Fibroblast of pulmonary artery (primary cell): Measurements from ENCODE around the gene SFRP5.

Source experiments
- DNase-seq: peaks from one replicate; pipeline ENCODE4 v3.0.0-alpha.2; 2010; ENCODE audit warnings: low read depth
- H3K4me3 ChIP-seq: replicated peaks from 2 replicates; pipeline ENCODE4 v1.5.1; 2011; ENCODE audit warnings: low read depth, mild to moderate bottlenecking, control low read depth, low read length, moderate library complexity
- TF ChIP-seq, protein P1 (sequence below): IDR thresholded peaks from 2 replicates; pipeline ENCODE4 v1.5.1; 2011; ENCODE audit warnings: mild to moderate bottlenecking, control low read depth, low read length, inconsistent platforms; ENCODE audit errors: missing control alignments

The SFRP5 gene

DNA sequence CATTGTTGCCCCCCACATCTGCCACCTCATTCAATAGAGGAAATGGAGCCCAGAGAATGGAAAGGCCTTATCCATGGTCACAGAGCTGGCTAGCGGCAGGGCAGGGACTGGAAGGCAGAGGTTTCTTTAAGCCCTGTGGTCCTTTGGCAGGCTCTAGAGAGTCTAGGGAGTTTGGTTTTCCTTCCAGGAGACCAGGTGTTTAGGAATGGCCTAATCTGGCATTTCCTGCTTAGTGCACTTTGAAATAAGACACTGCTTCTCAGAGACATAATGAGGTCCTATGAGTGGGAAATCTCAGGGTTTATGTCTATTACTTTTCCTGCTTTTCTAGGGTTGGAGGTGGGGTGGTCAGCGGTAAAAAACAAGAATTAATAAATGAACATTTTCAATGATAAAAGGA lies 52.2 kb downstream of the SFRP5 start:
- H3K4me3 ChIP-seq, result no peak overlapping the region
- TF ChIP-seq, protein P1, sequence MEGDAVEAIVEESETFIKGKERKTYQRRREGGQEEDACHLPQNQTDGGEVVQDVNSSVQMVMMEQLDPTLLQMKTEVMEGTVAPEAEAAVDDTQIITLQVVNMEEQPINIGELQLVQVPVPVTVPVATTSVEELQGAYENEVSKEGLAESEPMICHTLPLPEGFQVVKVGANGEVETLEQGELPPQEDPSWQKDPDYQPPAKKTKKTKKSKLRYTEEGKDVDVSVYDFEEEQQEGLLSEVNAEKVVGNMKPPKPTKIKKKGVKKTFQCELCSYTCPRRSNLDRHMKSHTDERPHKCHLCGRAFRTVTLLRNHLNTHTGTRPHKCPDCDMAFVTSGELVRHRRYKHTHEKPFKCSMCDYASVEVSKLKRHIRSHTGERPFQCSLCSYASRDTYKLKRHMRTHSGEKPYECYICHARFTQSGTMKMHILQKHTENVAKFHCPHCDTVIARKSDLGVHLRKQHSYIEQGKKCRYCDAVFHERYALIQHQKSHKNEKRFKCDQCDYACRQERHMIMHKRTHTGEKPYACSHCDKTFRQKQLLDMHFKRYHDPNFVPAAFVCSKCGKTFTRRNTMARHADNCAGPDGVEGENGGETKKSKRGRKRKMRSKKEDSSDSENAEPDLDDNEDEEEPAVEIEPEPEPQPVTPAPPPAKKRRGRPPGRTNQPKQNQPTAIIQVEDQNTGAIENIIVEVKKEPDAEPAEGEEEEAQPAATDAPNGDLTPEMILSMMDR, result no peak
- no peak for DNase-seq

DNA sequence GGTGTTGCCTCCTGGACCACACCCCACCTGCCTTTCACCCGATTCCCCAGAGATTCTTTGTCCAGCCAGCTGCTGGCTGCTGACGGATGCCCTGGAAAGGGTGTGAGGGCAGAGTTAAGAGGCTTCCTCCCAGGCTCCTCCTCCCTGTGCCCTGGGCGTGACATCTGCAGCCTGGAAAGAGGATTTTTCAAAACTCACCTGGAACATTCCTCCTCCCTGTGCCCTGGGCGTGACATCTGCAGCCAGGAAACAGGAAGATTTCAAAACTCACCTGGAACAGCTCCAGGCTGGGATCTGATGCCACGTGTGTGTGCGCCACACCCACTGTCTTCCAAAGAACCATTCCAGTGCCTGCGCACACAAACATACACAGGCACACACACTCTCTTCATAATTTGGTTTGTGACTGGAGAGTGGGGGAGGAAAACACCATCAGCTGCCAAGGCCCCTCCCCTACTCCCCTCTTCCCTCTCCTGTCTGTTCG lies 53.1 kb downstream of the SFRP5 start:
- no peak overlapping the region for H3K4me3 ChIP-seq
- peak; percentile 49 for DNase-seq
- TF ChIP-seq, protein P1, result no peak

DNA sequence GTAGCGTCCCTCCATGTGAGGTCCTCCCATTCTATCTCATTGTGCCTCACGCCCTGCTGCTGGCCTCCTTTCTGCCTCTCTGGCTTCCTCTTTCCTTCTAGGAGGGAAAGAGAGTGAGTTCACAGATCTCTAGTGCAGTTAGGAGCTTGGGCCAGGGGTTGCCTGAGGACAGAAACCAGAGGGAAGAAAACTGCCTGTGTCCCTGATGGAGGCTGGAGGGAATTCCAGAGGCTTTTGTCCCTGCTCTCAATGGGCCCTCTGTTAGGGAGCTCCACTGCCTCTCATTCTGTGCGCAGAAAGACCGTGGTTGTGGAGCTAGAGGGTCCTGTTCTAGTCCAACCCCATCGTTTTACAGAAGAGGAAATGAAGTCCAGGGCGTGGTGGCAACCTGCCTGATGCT lies 53.6 kb downstream of the SFRP5 start:
- TF ChIP-seq, protein P1, result no peak
- no peak overlapping the region for H3K4me3 ChIP-seq
- no peak for DNase-seq

DNA sequence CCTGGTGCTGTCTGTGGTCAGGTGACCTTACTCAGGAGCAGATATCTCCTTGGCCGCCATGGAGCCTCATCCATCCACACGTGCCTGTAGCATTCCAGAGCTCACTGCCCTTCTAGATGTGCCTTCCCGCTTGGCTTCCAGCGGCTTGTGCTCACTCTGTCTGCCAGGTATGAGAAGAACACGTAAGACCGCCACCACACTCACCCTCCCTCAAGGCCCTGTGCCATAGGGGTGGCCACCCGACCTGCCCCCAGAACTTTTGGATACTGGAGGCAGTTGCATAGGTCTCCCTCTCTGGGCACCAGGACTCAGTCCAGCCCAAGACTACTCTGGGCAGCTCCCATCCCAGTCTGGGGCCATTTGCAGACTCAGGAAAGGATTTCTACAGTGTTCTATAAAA lies 54.2 kb downstream of the SFRP5 start:
- TF ChIP-seq, protein P1, result no peak
- no peak overlapping the region for H3K4me3 ChIP-seq
- no peak for DNase-seq
